HEK293 (cell line): ENCODE results near the gene MIS18BP1.

ENCODE experiments used
- CTCF ChIA-PET: fragments of 350-600 bp; formaldehyde crosslinking; extraction: SDS; loops from one replicate; lab custom pipeline; 2021; ENCODE audit warnings: antibody characterized with exemption; lab: Yijun Ruan, JAX
- POLR2A ChIA-PET: fragments of 300-600 bp; formaldehyde crosslinking; extraction: SDS; loops from one replicate; lab custom pipeline; 2020; ENCODE audit warnings: antibody characterized with exemption, inconsistent platforms; lab: Yijun Ruan, JAX
- H3K27ac ChIP-seq: fragments of 200-500 bp; sonication (Bioruptor generic); 2 replicates; pipeline ENCODE4 v1.5.1; 2014; ENCODE audit warnings: low read depth, low read length, control low read depth, inconsistent platforms; ENCODE audit errors: extremely low read depth
- H3K36me3 ChIP-seq, 2 experiments: fragments of 200-500 bp in 1 of 2; sonication (Bioruptor generic) in 1 of 2; 1 replicate in 1 of 2; 2 replicates in 1 of 2; pipeline ENCODE4 v1.5.1; 2014 to 2017; ENCODE audit warnings: inconsistent platforms in 2 of 2, low read length in 2 of 2; ENCODE audit not compliant: control insufficient read depth in 2 of 2, insufficient read depth in 1 of 2
- H3K4me1 ChIP-seq: fragments of 200-500 bp; sonication (Bioruptor generic); 2 replicates; pipeline ENCODE4 v1.5.1; 2014; ENCODE audit warnings: mild to moderate bottlenecking, low read length, inconsistent platforms; ENCODE audit not compliant: control insufficient read depth, insufficient read depth
- H3K4me3 ChIP-seq: 2 replicates; pipeline ENCODE4 v1.5.1; 2011; ENCODE audit warnings: low read depth, mild to moderate bottlenecking, control low read depth, low read length, moderate library complexity
- H3K9me3 ChIP-seq: fragments of 200-500 bp; sonication (Bioruptor generic); 2 replicates; pipeline ENCODE4 v1.5.1; 2014; ENCODE audit warnings: low read depth, low read length, inconsistent platforms; ENCODE audit not compliant: control insufficient read depth, insufficient read depth
- GFI1B ChIP-seq: fragments of 450-650 bp; formaldehyde crosslinking; IDR thresholded peaks from 2 replicates; pipeline ENCODE4 v1.5.1; 2016; ENCODE audit warnings: missing biosample characterization, missing genetic modification characterization
- GLIS2 ChIP-seq: fragments of 450-650 bp; formaldehyde crosslinking; IDR thresholded peaks from 2 replicates; pipeline ENCODE4 v1.5.1; 2016; ENCODE audit warnings: missing biosample characterization, missing genetic modification characterization
- MZF1 ChIP-seq: fragments of 450-650 bp; formaldehyde crosslinking; IDR thresholded peaks from 2 replicates; pipeline ENCODE4 v1.5.1; 2017; ENCODE audit warnings: missing biosample characterization, missing genetic modification characterization, borderline replicate concordance
- SCRT2 ChIP-seq: fragments of 450-650 bp; formaldehyde crosslinking; IDR thresholded peaks from 2 replicates; pipeline ENCODE4 v1.5.1; 2016; ENCODE audit warnings: missing biosample characterization, missing genetic modification characterization
- ZBTB1 ChIP-seq: fragments of 450-650 bp; formaldehyde crosslinking; IDR thresholded peaks from 2 replicates; pipeline ENCODE4 v1.5.1; 2016; ENCODE audit warnings: missing biosample characterization, missing genetic modification characterization
- ZIC2 ChIP-seq: fragments of 450-650 bp; formaldehyde crosslinking; IDR thresholded peaks from 2 replicates; pipeline ENCODE4 v1.5.1; 2016; ENCODE audit warnings: missing biosample characterization, missing genetic modification characterization
- ZNF133 ChIP-seq: fragments of 450-650 bp; formaldehyde crosslinking; IDR thresholded peaks from 2 replicates; pipeline ENCODE4 v1.5.1; 2016; ENCODE audit warnings: missing biosample characterization, missing genetic modification characterization
- ZNF155 ChIP-seq: fragments of 450-650 bp; formaldehyde crosslinking; IDR thresholded peaks from 2 replicates; pipeline ENCODE4 v1.5.1; 2016; ENCODE audit warnings: missing biosample characterization, missing genetic modification characterization
- ZNF157 ChIP-seq: fragments of 450-650 bp; formaldehyde crosslinking; IDR thresholded peaks from 2 replicates; pipeline ENCODE4 v1.5.1; 2016; ENCODE audit warnings: missing biosample characterization, missing genetic modification characterization
- ZNF423 ChIP-seq: fragments of 450-650 bp; formaldehyde crosslinking; IDR thresholded peaks from 2 replicates; pipeline ENCODE4 v1.5.1; 2016; ENCODE audit warnings: missing biosample characterization, missing genetic modification characterization
- ZNF626 ChIP-seq: fragments of 450-650 bp; sonication (Bioruptor Pico); formaldehyde crosslinking; IDR thresholded peaks from 2 replicates; pipeline ENCODE4 v1.5.1; 2018; ENCODE audit warnings: missing biosample characterization, missing genetic modification characterization, inconsistent platforms
- ZNF654 ChIP-seq: fragments of 450-650 bp; formaldehyde crosslinking; IDR thresholded peaks from 2 replicates; pipeline ENCODE4 v1.5.1; 2016; ENCODE audit warnings: low read depth, missing biosample characterization, missing genetic modification characterization
- ZNF660 ChIP-seq: fragments of 450-650 bp; IDR thresholded peaks from 2 replicates; pipeline ENCODE4 v1.5.1; 2018; ENCODE audit warnings: missing biosample characterization, mild to moderate bottlenecking, missing genetic modification characterization
- ZNF791 ChIP-seq: fragments of 450-650 bp; formaldehyde crosslinking; IDR thresholded peaks from 2 replicates; pipeline ENCODE4 v1.5.1; 2016; ENCODE audit warnings: missing biosample characterization, missing genetic modification characterization
- TF ChIP-seq, protein P1 (sequence below): fragments of 450-650 bp; formaldehyde crosslinking; IDR thresholded peaks from 2 replicates; pipeline ENCODE4; 2016; ENCODE audit warnings: missing biosample characterization, missing genetic modification characterization
- TF ChIP-seq, protein P2 (sequence below): fragments of 450-650 bp; formaldehyde crosslinking; IDR thresholded peaks from 2 replicates; pipeline ENCODE4 v1.5.1; 2016; ENCODE audit warnings: missing biosample characterization, missing genetic modification characterization
- TF ChIP-seq, protein P3 (sequence below): sonication (generic); formaldehyde crosslinking; IDR thresholded peaks from 2 replicates; pipeline ENCODE4 v1.8.1; 2022; ENCODE audit warnings: mild to moderate bottlenecking, moderate library complexity, missing genetic modification reagents
- TF ChIP-seq, protein P4 (sequence below): fragments of 450-650 bp; formaldehyde crosslinking; IDR thresholded peaks from 2 replicates; pipeline ENCODE4 v1.5.1; 2017; ENCODE audit warnings: missing biosample characterization, missing genetic modification characterization
- TF ChIP-seq, protein P5 (sequence below): fragments of 450-650 bp; formaldehyde crosslinking; IDR thresholded peaks from 2 replicates; pipeline ENCODE4 v1.5.1; 2017; ENCODE audit warnings: missing biosample characterization, missing genetic modification characterization
- TF ChIP-seq, protein P6 (sequence below): fragments of 450-650 bp; formaldehyde crosslinking; IDR thresholded peaks from 2 replicates; pipeline ENCODE4 v1.5.1; 2016; ENCODE audit warnings: missing biosample characterization, missing genetic modification characterization
- TF ChIP-seq, protein P7 (sequence below): fragments of 450-650 bp; formaldehyde crosslinking; IDR thresholded peaks from 2 replicates; pipeline ENCODE4 v1.5.1; 2017; ENCODE audit warnings: missing biosample characterization, missing genetic modification characterization

Gene MIS18BP1

DNA sequence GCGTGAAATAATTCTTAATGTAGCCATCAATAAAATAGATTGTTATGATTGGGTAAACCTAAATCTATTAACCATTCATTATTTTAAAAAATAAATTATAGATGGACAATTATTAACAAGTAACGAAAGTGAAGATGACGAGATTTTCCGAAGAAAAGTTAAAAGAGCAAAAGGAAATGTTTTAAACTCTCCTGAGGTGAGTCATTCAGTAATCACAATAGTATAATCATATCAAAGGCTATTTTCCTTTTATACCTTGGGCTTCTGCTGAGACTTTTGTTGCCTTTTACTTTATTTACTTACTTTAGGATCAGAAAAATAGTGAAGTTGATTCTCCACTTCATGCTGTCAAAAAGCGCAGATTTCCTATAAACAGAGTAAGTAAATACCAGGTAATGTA is 71.7 kb downstream of the MIS18BP1 start:
- ChIA-PET POLR2A (no interaction called here), CTCF (interaction anchor here (0.7 kb wide), 1 partner anchor 52 kb away, joined by 3 read pairs; no protein-coding TSS in a partner anchor)
- Histone ChIP-seq H3K4me1 (no peaks in the 10 kb centered on the region), H3K9me3 (no peaks in the 10 kb centered on the region), H3K36me3 (peaks cover 6 to 19% of the 10 kb centered on the region in 2 experiments), H3K4me3 (no peak overlapping the region), H3K27ac (no peak overlapping the region)
- TF ChIP-seq ZNF791 (no peak), ZNF626 (tag by site-specific recombination) (no peak)
- TF ChIP-seq, protein P1, sequence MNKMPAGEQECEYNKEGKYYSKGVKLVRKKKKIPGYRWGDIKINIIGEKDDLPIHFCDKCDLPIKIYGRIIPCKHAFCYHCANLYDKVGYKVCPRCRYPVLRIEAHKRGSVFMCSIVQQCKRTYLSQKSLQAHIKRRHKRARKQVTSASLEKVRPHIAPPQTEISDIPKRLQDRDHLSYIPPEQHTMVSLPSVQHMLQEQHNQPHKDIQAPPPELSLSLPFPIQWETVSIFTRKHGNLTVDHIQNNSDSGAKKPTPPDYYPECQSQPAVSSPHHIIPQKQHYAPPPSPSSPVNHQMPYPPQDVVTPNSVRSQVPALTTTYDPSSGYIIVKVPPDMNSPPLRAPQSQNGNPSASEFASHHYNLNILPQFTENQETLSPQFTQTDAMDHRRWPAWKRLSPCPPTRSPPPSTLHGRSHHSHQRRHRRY (tag by site-specific recombination), result no peak

DNA sequence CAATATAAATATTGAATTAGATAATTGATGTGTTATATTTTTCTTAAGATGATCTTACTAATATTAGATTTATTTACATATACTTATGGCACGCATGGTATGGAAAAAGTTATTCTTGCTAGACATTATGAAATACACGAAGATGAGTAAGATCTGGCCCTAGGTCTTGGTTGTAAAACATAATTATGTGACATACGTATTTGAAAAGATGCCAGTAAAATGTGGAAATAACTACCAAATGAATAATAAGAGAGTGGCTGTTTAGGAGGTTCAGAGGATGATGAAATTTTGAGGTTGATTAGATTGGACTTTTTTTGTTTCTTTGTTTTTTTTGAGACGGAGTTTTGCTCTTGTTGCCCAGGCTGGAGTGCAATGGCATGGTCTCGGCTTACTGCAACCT is 75.9 kb downstream of the MIS18BP1 start:
- ChIA-PET CTCF (no interaction called here), POLR2A (no interaction called here)
- Histone ChIP-seq H3K27ac (no peak overlapping the region), H3K9me3 (no peaks in the 10 kb centered on the region), H3K36me3 (peaks cover 21 to 24% of the 10 kb centered on the region in 2 experiments), H3K4me1 (no peaks in the 10 kb centered on the region), H3K4me3 (no peak overlapping the region)
- TF ChIP-seq SCRT2 (tag by site-specific recombination), result no peak
- no peak for TF ChIP-seq ZBTB1 (tag by site-specific recombination)
- TF ChIP-seq, protein P2, sequence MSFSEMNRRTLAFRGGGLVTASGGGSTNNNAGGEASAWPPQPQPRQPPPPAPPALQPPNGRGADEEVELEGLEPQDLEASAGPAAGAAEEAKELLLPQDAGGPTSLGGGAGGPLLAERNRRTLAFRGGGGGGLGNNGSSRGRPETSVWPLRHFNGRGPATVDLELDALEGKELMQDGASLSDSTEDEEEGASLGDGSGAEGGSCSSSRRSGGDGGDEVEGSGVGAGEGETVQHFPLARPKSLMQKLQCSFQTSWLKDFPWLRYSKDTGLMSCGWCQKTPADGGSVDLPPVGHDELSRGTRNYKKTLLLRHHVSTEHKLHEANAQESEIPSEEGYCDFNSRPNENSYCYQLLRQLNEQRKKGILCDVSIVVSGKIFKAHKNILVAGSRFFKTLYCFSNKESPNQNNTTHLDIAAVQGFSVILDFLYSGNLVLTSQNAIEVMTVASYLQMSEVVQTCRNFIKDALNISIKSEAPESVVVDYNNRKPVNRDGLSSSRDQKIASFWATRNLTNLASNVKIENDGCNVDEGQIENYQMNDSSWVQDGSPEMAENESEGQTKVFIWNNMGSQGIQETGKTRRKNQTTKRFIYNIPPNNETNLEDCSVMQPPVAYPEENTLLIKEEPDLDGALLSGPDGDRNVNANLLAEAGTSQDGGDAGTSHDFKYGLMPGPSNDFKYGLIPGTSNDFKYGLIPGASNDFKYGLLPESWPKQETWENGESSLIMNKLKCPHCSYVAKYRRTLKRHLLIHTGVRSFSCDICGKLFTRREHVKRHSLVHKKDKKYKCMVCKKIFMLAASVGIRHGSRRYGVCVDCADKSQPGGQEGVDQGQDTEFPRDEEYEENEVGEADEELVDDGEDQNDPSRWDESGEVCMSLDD (tag by site-specific recombination), result no peak
- no peak for TF ChIP-seq ZNF654
- TF ChIP-seq ZNF660 (tag by site-specific recombination), result no peak
- TF ChIP-seq ZIC2 (tag by site-specific recombination), result no peak
- TF ChIP-seq, protein P3, sequence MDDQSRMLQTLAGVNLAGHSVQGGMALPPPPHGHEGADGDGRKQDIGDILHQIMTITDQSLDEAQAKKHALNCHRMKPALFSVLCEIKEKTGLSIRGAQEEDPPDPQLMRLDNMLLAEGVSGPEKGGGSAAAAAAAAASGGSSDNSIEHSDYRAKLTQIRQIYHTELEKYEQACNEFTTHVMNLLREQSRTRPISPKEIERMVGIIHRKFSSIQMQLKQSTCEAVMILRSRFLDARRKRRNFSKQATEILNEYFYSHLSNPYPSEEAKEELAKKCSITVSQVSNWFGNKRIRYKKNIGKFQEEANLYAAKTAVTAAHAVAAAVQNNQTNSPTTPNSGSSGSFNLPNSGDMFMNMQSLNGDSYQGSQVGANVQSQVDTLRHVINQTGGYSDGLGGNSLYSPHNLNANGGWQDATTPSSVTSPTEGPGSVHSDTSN (CRISPR knock-in tag), result no peak
- TF ChIP-seq ZNF133 (tag by site-specific recombination), result no peak
- TF ChIP-seq, protein P4, sequence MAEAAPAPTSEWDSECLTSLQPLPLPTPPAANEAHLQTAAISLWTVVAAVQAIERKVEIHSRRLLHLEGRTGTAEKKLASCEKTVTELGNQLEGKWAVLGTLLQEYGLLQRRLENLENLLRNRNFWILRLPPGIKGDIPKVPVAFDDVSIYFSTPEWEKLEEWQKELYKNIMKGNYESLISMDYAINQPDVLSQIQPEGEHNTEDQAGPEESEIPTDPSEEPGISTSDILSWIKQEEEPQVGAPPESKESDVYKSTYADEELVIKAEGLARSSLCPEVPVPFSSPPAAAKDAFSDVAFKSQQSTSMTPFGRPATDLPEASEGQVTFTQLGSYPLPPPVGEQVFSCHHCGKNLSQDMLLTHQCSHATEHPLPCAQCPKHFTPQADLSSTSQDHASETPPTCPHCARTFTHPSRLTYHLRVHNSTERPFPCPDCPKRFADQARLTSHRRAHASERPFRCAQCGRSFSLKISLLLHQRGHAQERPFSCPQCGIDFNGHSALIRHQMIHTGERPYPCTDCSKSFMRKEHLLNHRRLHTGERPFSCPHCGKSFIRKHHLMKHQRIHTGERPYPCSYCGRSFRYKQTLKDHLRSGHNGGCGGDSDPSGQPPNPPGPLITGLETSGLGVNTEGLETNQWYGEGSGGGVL, result no peak
- TF ChIP-seq ZNF155 (tag by site-specific recombination), result no peak
- TF ChIP-seq MZF1 (tag by site-specific recombination), result no peak

DNA sequence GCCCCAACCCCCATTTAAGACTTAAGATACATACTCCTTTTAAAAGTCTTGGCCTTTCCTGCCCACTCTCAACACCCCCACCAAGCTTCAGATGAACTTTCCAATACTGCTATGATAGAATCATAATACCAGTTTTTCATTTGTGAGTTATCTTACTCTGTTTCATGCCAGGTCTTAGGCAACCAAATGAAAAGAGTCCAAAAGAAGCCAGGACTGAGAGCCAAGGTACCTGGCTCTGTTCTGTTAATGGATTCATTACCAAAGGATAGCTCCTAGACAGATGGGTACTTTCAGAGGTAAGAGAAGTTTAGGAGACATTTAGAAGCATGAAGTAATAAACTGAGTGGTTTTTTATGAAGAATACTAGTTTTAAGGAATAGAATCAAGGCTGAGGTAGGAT is 83.1 kb downstream of the MIS18BP1 start:
- Histone ChIP-seq H3K4me3 (no peak overlapping the region), H3K27ac (no peak overlapping the region), H3K4me1 (no peaks in the 10 kb centered on the region), H3K36me3 (peaks cover 26 to 35% of the 10 kb centered on the region in 2 experiments), H3K9me3 (no peaks in the 10 kb centered on the region)
- ChIA-PET CTCF (interaction anchor here (0.6 to 1.3 kb wide), 2 partner anchors 32 to 100 kb away, joined by 3 read pairs; no protein-coding TSS in a partner anchor), POLR2A (no interaction called here)
- TF ChIP-seq ZNF423 (tag by site-specific recombination) (no peak), GLIS2 (tag by site-specific recombination) (no peak), GFI1B (tag by site-specific recombination) (no peak), ZNF157 (tag by site-specific recombination) (no peak)
- TF ChIP-seq, protein P5, sequence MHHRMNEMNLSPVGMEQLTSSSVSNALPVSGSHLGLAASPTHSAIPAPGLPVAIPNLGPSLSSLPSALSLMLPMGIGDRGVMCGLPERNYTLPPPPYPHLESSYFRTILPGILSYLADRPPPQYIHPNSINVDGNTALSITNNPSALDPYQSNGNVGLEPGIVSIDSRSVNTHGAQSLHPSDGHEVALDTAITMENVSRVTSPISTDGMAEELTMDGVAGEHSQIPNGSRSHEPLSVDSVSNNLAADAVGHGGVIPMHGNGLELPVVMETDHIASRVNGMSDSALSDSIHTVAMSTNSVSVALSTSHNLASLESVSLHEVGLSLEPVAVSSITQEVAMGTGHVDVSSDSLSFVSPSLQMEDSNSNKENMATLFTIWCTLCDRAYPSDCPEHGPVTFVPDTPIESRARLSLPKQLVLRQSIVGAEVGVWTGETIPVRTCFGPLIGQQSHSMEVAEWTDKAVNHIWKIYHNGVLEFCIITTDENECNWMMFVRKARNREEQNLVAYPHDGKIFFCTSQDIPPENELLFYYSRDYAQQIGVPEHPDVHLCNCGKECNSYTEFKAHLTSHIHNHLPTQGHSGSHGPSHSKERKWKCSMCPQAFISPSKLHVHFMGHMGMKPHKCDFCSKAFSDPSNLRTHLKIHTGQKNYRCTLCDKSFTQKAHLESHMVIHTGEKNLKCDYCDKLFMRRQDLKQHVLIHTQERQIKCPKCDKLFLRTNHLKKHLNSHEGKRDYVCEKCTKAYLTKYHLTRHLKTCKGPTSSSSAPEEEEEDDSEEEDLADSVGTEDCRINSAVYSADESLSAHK (tag by site-specific recombination), result no peak
- TF ChIP-seq, protein P6, sequence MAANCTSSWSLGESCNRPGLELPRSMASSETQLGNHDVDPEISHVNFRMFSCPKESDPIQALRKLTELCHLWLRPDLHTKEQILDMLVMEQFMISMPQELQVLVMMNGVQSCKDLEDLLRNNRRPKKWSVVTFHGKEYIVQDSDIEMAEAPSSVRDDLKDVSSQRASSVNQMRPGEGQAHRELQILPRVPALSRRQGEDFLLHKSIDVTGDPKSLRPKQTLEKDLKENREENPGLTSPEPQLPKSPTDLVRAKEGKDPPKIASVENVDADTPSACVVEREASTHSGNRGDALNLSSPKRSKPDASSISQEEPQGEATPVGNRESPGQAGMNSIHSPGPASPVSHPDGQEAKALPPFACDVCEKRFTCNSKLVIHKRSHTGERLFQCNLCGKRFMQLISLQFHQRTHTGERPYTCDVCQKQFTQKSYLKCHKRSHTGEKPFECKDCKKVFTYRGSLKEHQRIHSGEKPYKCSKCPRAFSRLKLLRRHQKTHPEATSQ, result no peak
- TF ChIP-seq, protein P7, sequence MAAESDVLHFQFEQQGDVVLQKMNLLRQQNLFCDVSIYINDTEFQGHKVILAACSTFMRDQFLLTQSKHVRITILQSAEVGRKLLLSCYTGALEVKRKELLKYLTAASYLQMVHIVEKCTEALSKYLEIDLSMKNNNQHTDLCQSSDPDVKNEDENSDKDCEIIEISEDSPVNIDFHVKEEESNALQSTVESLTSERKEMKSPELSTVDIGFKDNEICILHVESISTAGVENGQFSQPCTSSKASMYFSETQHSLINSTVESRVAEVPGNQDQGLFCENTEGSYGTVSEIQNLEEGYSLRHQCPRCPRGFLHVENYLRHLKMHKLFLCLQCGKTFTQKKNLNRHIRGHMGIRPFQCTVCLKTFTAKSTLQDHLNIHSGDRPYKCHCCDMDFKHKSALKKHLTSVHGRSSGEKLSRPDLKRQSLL (tag by site-specific recombination), result no peak
